GM12873 (cell line): ENCODE data around the gene SLC13A2.

Source experiments
- TF ChIP-seq, protein P1 (sequence below): IDR thresholded peaks from 2 replicates; pipeline ENCODE4 v1.5.1; 2012; ENCODE audit warnings: low read depth, mild to moderate bottlenecking, moderate library complexity, low read length, control low read depth; ENCODE audit not compliant: insufficient read depth; ENCODE audit errors: missing control alignments

SLC13A2 gene

DNA sequence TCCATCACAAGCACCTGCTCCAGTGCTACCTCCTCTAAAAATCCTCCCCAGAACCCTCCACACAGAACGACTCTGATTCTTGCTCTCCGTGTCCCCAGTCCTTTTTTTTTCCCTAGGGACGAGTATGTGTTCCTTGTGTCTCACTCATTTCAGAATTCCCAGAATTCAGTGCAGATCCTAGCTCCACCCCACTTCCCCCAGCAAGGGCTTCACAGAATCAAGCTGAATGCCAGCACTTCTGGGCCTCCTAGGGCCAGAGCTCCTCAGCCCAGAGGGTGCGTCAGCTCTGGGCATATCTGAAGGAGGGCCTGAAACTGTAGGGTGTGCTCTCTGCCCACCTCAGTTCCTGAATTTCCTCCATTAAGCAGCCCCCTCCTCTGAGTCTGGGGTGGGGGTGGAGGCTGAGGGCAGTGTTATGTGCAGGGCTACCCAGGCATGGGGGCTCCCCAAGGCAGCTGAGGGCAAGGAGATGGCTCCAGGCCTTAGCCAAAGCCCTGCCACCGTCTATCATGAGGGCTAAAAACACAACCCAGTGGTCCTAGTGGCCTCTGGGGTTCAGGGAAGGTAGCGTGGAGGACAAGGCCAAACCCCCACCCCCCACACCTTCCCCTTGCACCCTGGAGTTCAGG, 72.5 kb downstream of the SLC13A2 start:
- TF ChIP-seq, protein P1, sequence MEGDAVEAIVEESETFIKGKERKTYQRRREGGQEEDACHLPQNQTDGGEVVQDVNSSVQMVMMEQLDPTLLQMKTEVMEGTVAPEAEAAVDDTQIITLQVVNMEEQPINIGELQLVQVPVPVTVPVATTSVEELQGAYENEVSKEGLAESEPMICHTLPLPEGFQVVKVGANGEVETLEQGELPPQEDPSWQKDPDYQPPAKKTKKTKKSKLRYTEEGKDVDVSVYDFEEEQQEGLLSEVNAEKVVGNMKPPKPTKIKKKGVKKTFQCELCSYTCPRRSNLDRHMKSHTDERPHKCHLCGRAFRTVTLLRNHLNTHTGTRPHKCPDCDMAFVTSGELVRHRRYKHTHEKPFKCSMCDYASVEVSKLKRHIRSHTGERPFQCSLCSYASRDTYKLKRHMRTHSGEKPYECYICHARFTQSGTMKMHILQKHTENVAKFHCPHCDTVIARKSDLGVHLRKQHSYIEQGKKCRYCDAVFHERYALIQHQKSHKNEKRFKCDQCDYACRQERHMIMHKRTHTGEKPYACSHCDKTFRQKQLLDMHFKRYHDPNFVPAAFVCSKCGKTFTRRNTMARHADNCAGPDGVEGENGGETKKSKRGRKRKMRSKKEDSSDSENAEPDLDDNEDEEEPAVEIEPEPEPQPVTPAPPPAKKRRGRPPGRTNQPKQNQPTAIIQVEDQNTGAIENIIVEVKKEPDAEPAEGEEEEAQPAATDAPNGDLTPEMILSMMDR, result no peak

DNA sequence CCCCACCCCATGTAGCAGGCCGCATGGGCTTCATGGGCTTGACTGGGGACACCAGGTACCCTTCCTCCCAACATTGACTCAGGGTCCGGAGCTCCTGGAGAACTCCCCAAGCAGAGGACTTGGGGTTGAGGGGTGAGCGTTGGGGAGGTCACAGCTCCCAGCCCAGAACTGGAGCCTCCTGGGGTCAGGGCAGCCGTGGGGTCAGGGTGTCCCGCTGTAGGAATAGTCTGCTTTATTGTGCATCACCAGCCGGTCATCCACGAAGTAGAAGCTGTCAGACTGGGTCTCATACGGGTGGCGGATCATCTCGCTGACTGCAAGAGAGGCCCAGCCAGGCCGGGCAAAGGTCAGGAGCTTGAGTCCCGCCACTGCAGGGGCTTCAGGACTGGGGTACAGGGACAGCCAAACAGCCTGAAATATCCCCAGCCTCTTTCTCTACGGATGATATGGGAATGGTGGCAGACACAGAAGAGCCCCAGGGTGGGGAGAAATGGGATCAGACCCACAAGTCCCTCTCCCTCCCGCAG, 73.7 kb downstream of the SLC13A2 start:
- TF ChIP-seq, protein P1, result no peak
